H1 (cell line): Measurements from ENCODE around the gene GSE1. TPM values are rescaled to one million over a fixed set of nuclear protein-coding genes. Genes with fewer than 3 reads are reported as not detected.

Experiments
- CTCF ChIA-PET: fragments of 300-600 bp; sonication (Branson Sonifier 250); formaldehyde crosslinking; loops from one replicate; lab custom pipeline; 2021; ENCODE audit not compliant: partially characterized antibody; lab: Charles Lee
- POLR2A ChIA-PET: fragments of 300-600 bp; sonication (Branson Sonifier 250); formaldehyde crosslinking; loops from one replicate; lab custom pipeline; 2021; ENCODE audit warnings: inconsistent platforms; ENCODE audit not compliant: partially characterized antibody; lab: Charles Lee
- DNase-seq, 2 experiments: peaks; one replicate each; pipeline versions ENCODE4 v3.0.0 to v3.0.0-alpha.2; 2010 to 2022; ENCODE audit warnings: low spot score in 2 of 2, low read depth in 1 of 2, mixed read lengths in 1 of 2
- FAIRE-seq: peaks from 2 replicates; lab custom pipeline; 2011; peaks lifted over from hg19 to GRCh38; lab: Jason Lieb, UNC
- H2AFZ ChIP-seq: 2 replicates; pipeline ENCODE4 v1.8.1; 2012; ENCODE audit warnings: low read length, inconsistent platforms
- H2AK5ac ChIP-seq: 2 replicates; pipeline ENCODE4 v1.6.1; 2013; ENCODE audit warnings: low read depth, low read length
- H2BK120ac ChIP-seq: replicated peaks from 2 replicates; pipeline ENCODE3; 2013; ENCODE audit warnings: low read depth, low read length, inconsistent platforms
- H2BK12ac ChIP-seq: 2 replicates; pipeline ENCODE4 v1.6.1; 2013; ENCODE audit warnings: low read depth, low read length
- H2BK15ac ChIP-seq: 2 replicates; pipeline ENCODE4 v1.6.1; 2013; ENCODE audit warnings: low read length
- H2BK20ac ChIP-seq: 2 replicates; pipeline ENCODE4 v1.6.1; 2013; ENCODE audit warnings: low read length
- H2BK5ac ChIP-seq: 2 replicates; pipeline ENCODE4 v1.6.1; 2013; ENCODE audit warnings: low read depth, low read length
- H3K14ac ChIP-seq: 2 replicates; pipeline ENCODE4 v1.6.1; 2013; ENCODE audit warnings: inconsistent platforms; ENCODE audit not compliant: insufficient read length
- H3K18ac ChIP-seq: 2 replicates; pipeline ENCODE4 v1.6.1; 2013; ENCODE audit warnings: low read length; ENCODE audit errors: extremely low read depth
- H3K23ac ChIP-seq: 2 replicates; pipeline ENCODE4 v1.6.1; 2013; ENCODE audit warnings: inconsistent platforms; ENCODE audit not compliant: insufficient read length
- H3K23me2 ChIP-seq: 2 replicates; pipeline ENCODE4 v1.6.1; 2013; ENCODE audit warnings: low read depth, low read length
- H3K27ac ChIP-seq: 2 replicates; pipeline ENCODE4 v1.6.1; 2011; ENCODE audit warnings: low read depth, low read length, inconsistent platforms
- H3K27me3 ChIP-seq, 4 experiments: replicated peaks in 1 of 4; 1 replicate in 1 of 4; 2 replicates in 3 of 4; pipeline versions ENCODE4 v1.6.1 to v1.8.1; 2011 to 2013; ENCODE audit warnings: low read length in 3 of 4, mild to moderate bottlenecking in 3 of 4, inconsistent platforms in 2 of 4, mixed read lengths in 2 of 4, moderate library complexity in 1 of 4; ENCODE audit not compliant: control insufficient read depth in 3 of 4, insufficient read depth in 3 of 4; ENCODE audit errors: extremely low read depth in 1 of 4
- H3K36me3 ChIP-seq, 4 experiments: 2 replicates each; pipeline versions ENCODE4 v1.6.1 to v1.8.1; 2011 to 2013; ENCODE audit warnings: mild to moderate bottlenecking in 4 of 4, low read length in 3 of 4, moderate library complexity in 2 of 4, control low read depth in 1 of 4, inconsistent platforms in 1 of 4; ENCODE audit not compliant: insufficient read depth in 4 of 4, control insufficient read depth in 2 of 4
- H3K4ac ChIP-seq: replicated peaks from 2 replicates; pipeline ENCODE3; 2013; ENCODE audit warnings: low read length, low read depth, mixed read lengths, inconsistent platforms; ENCODE audit not compliant: insufficient read length
- H3K4me1 ChIP-seq, 4 experiments: replicated peaks in 1 of 4; 1 replicate in 1 of 4; 2 replicates in 3 of 4; pipeline versions ENCODE4 v1.6.1 to v1.8.1; 2011 to 2013; ENCODE audit warnings: low read length in 3 of 4, inconsistent platforms in 2 of 4, mixed read lengths in 1 of 4; ENCODE audit not compliant: insufficient read depth in 4 of 4, control insufficient read depth in 3 of 4
- H3K4me2 ChIP-seq, 2 experiments: 2 replicates each; pipeline versions ENCODE4 v1.6.1 to v1.8.1; 2011 to 2013; ENCODE audit warnings: low read depth in 2 of 2, low read length in 2 of 2, control low read depth in 1 of 2, inconsistent platforms in 1 of 2, mild to moderate bottlenecking in 1 of 2; ENCODE audit not compliant: insufficient read depth in 1 of 2
- H3K4me3 ChIP-seq, 4 experiments: fragments of 200-600, 300-600 bp in 1 of 4; sonication (generic), shearing (Covaris generic), sonication (Bioruptor Twin) in 1 of 4; 2 replicates each; pipeline versions ENCODE4 v1.5.1 to v1.8.1; 2011 to 2016; ENCODE audit warnings: low read length in 4 of 4, low read depth in 3 of 4, control low read depth in 2 of 4, inconsistent platforms in 2 of 4, mild to moderate bottlenecking in 2 of 4, mixed read lengths in 1 of 4, moderate library complexity in 1 of 4; ENCODE audit not compliant: insufficient read depth in 2 of 4; ENCODE audit errors: extremely low read depth in 1 of 4
- H3K56ac ChIP-seq: replicated peaks from 2 replicates; pipeline ENCODE3; 2013; ENCODE audit warnings: low read depth, mild to moderate bottlenecking, mixed read lengths, low read length, inconsistent platforms; ENCODE audit not compliant: insufficient read length
- H3K79me1 ChIP-seq: 2 replicates; pipeline ENCODE4 v1.6.1; 2013; ENCODE audit warnings: low read depth, low read length, control low read depth
- H3K79me2 ChIP-seq, 2 experiments: 2 replicates each; pipeline versions ENCODE4 v1.6.1 to v1.8.1; 2012 to 2013; ENCODE audit warnings: low read length in 2 of 2, mild to moderate bottlenecking in 2 of 2, inconsistent platforms in 1 of 2; ENCODE audit not compliant: insufficient read depth in 2 of 2, control insufficient read depth in 1 of 2
- H3K9ac ChIP-seq, 4 experiments: replicated peaks in 1 of 4; 1 replicate in 1 of 4; 2 replicates in 3 of 4; pipeline versions ENCODE4 v1.6.1 to v1.8.1; 2011 to 2013; ENCODE audit warnings: low read depth in 3 of 4, low read length in 3 of 4, control low read depth in 2 of 4, mild to moderate bottlenecking in 2 of 4, moderate library complexity in 2 of 4, inconsistent platforms in 1 of 4; ENCODE audit errors: extremely low read depth in 1 of 4
- H3K9me3 ChIP-seq, 2 experiments: 2 replicates each; pipeline versions ENCODE4 v1.6.1 to v1.8.1; 2012 to 2013; ENCODE audit warnings: mild to moderate bottlenecking in 2 of 2, moderate library complexity in 2 of 2, control low read depth in 1 of 2, inconsistent platforms in 1 of 2, low read depth in 1 of 2, low read length in 1 of 2, mixed read lengths in 1 of 2; ENCODE audit not compliant: insufficient read depth in 2 of 2
- H4K20me1 ChIP-seq, 2 experiments: replicated peaks in 1 of 2; 2 replicates each; pipeline versions ENCODE3 to v1.8.1; 2011 to 2013; ENCODE audit warnings: inconsistent platforms in 2 of 2, low read length in 2 of 2, mild to moderate bottlenecking in 1 of 2; ENCODE audit not compliant: insufficient read depth in 2 of 2, control insufficient read depth in 1 of 2
- H4K5ac ChIP-seq: 2 replicates; pipeline ENCODE4 v1.6.1; 2013; ENCODE audit warnings: low read length, low read depth, mixed read lengths, inconsistent platforms; ENCODE audit not compliant: insufficient read length
- H4K8ac ChIP-seq: 2 replicates; pipeline ENCODE4 v1.8.0; 2013; ENCODE audit warnings: mild to moderate bottlenecking, moderate library complexity, low read length, inconsistent platforms; ENCODE audit not compliant: insufficient read depth; ENCODE audit errors: extremely low read depth
- H4K91ac ChIP-seq: replicated peaks from 2 replicates; pipeline ENCODE3; 2013; ENCODE audit warnings: low read length, mixed read lengths, inconsistent platforms; ENCODE audit not compliant: insufficient read length
- CREB1 ChIP-seq: IDR thresholded peaks from 2 replicates; pipeline ENCODE4 v1.6.1; 2012; ENCODE audit warnings: inconsistent platforms
- EP300 ChIP-seq, 2 experiments: IDR thresholded peaks; 1 replicate in 1 of 2; 2 replicates in 1 of 2; pipeline ENCODE4 v1.6.1; 2011 to 2012; ENCODE audit warnings: low read depth in 2 of 2, low read length in 2 of 2, mild to moderate bottlenecking in 2 of 2, borderline replicate concordance in 1 of 2, inconsistent platforms in 1 of 2, moderate library complexity in 1 of 2
- GABPA ChIP-seq: IDR thresholded peaks from 2 replicates; pipeline ENCODE4 v1.6.1; 2011; ENCODE audit warnings: mild to moderate bottlenecking, low read length, moderate library complexity, borderline replicate concordance; ENCODE audit not compliant: insufficient read depth
- KDM4A ChIP-seq: IDR thresholded peaks from one replicate; pipeline ENCODE4 v1.7.1; 2012; ENCODE audit warnings: low read depth, mild to moderate bottlenecking, moderate library complexity, low read length, inconsistent platforms; ENCODE audit not compliant: severe bottlenecking
- POLR2AphosphoS5 ChIP-seq: IDR thresholded peaks from 2 replicates; pipeline ENCODE4 v1.6.1; 2011; ENCODE audit warnings: low read depth, low read length
- POU5F1 ChIP-seq: IDR thresholded peaks from 2 replicates; pipeline ENCODE4 v1.6.1; 2011; ENCODE audit warnings: low read depth, mild to moderate bottlenecking, low read length, moderate library complexity
- WGBS, 2 experiments: shearing (Covaris generic) in 1 of 2; methylation state at CpG; one replicate each; pipeline versions ENCODE4 v1.1.6 to v1.1.7; 2013 to 2015; ENCODE audit warnings: low lambda C conversion rate in 2 of 2, mixed read lengths in 2 of 2, inconsistent platforms in 1 of 2, low coverage in 1 of 2, missing lambda C conversion rate in 1 of 2; ENCODE audit not compliant: insufficient replicate concordance in 2 of 2, insufficient coverage in 1 of 2, insufficient read length in 1 of 2; ENCODE audit errors: extremely low coverage in 1 of 2, missing lambda C conversion rate in 1 of 2; 5-methylcytosine and 5-hydroxymethylcytosine counted together
- polyA plus RNA-seq, 7 experiments: library from polyadenylated mRNA; depleted of rRNA in 3 of 7; stranded (reverse) in 5 of 7; unstranded in 2 of 7; fragments of >200 nt in 5 of 7; fragments of 200-250 nt in 2 of 7; gene quantifications; 1 replicate in 5 of 7; 2 replicates in 1 of 7; 4 replicates in 1 of 7; pipeline versions ENCODE4 v1.2.1 to v1.2.3, GENCODE V29; 2011 to 2013; ENCODE audit warnings: missing spikeins in 2 of 7, mixed read lengths in 2 of 7
- total RNA-seq: library from RNA; stranded (reverse); fragmentation: NEBNext Ultra II Directional; extraction: Animal tissue kit (Norgen Biotek cat#: 25700); gene quantifications from 2 replicates; pipeline ENCODE4 v1.2.1, GENCODE V29; 2021

GSE1 gene
- total and polyA plus RNA-seq, 2 of the 8 experiments (the other 6 are each of a cell fraction or from before 2014, with no cell fraction given): 26.0 to 65.6 TPM

DNA sequence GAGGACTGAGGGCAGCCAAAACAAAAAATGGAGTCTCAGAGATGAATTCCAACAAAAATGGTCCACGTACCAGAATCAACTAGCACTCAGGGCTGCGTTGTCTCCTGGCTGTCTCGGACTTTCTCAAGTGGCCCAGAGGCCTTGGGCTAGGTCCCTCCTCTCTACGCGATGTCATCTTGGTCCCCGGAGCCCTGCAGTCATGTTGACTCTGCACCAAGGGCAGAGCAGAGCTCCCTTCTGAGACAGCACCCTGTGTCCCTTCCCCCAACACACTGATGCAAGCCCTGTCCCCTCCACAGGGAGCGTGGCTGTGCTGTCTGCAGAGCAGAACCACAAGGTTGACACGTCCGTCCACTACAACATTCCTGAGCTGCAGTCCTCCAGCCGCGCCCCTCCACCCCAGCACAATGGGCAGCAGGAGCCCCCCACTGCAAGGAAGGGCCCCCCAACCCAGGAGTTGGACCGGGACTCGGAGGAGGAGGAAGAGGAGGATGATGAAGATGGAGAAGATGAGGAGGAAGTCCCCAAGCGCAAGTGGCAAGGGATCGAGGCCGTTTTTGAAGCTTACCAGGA, 54.8 kb downstream of the GSE1 start:
- H2BK20ac ChIP-seq: no peak overlapping the region
- no peak for FAIRE-seq
- no peak overlapping the region for H4K91ac ChIP-seq
- H4K20me1 ChIP-seq: peaks cover 5 to 25% of the 10 kb centered on the region in 2 experiments
- no peaks in the 10 kb centered on the region for H3K4me1 ChIP-seq
- no peaks in the 10 kb centered on the region for H3K23me2 ChIP-seq
- no peak overlapping the region for H3K56ac ChIP-seq
- H3K14ac ChIP-seq: no peak overlapping the region
- H3K36me3 ChIP-seq: peaks cover 57 to 98% (median 82%) of the 10 kb centered on the region in 4 experiments
- H2BK120ac ChIP-seq: no peak overlapping the region
- H3K9ac ChIP-seq: no peak overlapping the region
- no peaks in the 10 kb centered on the region for H3K79me2 ChIP-seq
- no peak for TF ChIP-seq EP300 (IDR thresholded peaks at IDR 0.05; ENCODE audit: borderline replicate concordance in 1 of 2, low read depth in 2 of 2, low read length in 2 of 2)
- TF ChIP-seq KDM4A: no peak
- no peak for TF ChIP-seq CREB1
- no peak; the same call in 1 of the 2 replicates for TF ChIP-seq POLR2AphosphoS5
- no peak for TF ChIP-seq POU5F1
- TF ChIP-seq GABPA: no peak
- no peak overlapping the region for H3K23ac ChIP-seq
- no peak for DNase-seq
- H3K4ac ChIP-seq: no peak overlapping the region
- H2BK12ac ChIP-seq: no peak overlapping the region
- no peaks in the 10 kb centered on the region for H3K27me3 ChIP-seq
- no peak overlapping the region for H3K4me2 ChIP-seq
- WGBS, 2 experiments: 91% methylated on average over 16 of the region's 16 CpGs; no CpG with 5 or more reads in 1 of the 2 experiments
- POLR2A ChIA-PET: interaction anchor here (1.3 to 2.9 kb wide), 3 partner anchors 9 to 15 kb away, joined by 4 to 10 read pairs (median 9); no protein-coding TSS in a partner anchor
- no peak overlapping the region for H2BK15ac ChIP-seq
- H3K18ac ChIP-seq: no peak overlapping the region; the same call in 1 of the 2 replicates
- CTCF ChIA-PET: interaction anchor here (0.6 to 16.9 kb wide), 5 partner anchors 9 to 1395 kb away, joined by 3 to 248 read pairs (median 8); no protein-coding TSS in a partner anchor
- no peak overlapping the region for H4K5ac ChIP-seq
- H3K9me3 ChIP-seq: no peaks in the 10 kb centered on the region
- peaks cover 3% of the 10 kb centered on the region for H3K79me1 ChIP-seq
- H3K4me3 ChIP-seq: no peak overlapping the region
- no peak overlapping the region for H4K8ac ChIP-seq
- H2AFZ ChIP-seq: no peak overlapping the region
- H2AK5ac ChIP-seq: no peak overlapping the region
- no peak overlapping the region for H2BK5ac ChIP-seq
- no peak overlapping the region for H3K27ac ChIP-seq
